ENCODE measurements around the gene ELFN1.

DNA sequence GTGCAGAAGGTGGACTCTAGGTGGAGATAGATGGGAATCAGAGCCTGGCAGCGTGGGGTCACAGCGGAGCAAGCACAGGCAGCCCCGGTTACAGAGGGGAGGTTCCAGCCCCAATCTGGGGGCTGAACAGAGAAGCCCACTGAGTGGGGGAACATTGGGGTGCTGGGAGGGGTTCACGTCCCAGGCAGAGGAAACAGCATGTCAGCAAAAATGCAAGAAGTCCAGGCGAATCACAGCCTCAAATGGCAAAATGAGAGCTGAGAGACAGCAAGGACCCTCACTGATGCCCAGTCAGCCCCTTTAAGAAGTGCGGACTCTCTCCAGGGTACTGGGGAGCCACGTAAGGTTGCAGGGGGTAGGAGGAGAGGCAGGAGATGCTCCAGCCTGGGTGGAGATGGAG, 62.0 kb downstream of the ELFN1 start:
- TF ChIP-seq, protein P1, sequence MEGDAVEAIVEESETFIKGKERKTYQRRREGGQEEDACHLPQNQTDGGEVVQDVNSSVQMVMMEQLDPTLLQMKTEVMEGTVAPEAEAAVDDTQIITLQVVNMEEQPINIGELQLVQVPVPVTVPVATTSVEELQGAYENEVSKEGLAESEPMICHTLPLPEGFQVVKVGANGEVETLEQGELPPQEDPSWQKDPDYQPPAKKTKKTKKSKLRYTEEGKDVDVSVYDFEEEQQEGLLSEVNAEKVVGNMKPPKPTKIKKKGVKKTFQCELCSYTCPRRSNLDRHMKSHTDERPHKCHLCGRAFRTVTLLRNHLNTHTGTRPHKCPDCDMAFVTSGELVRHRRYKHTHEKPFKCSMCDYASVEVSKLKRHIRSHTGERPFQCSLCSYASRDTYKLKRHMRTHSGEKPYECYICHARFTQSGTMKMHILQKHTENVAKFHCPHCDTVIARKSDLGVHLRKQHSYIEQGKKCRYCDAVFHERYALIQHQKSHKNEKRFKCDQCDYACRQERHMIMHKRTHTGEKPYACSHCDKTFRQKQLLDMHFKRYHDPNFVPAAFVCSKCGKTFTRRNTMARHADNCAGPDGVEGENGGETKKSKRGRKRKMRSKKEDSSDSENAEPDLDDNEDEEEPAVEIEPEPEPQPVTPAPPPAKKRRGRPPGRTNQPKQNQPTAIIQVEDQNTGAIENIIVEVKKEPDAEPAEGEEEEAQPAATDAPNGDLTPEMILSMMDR (IDR thresholded peaks at IDR 0.05), result no peak
- no peak for TF ChIP-seq POLR2A (IDR thresholded peaks at IDR 0.05)
